Activated CD4-positive, CD25-positive, alpha-beta regulatory T cell treated with anti-CD3 and anti-CD28 coated beads, Interleukin-2, amount 50 U/mL, for 72 hours (primary cell): ENCODE data around the gene PRRT4.

Source experiments
- DNase-seq: peaks from one replicate; pipeline ENCODE4 v3.0.0; 2021

PRRT4 gene

GRCh38 chr7:128343554-128344430, 17.7 kb downstream of the PRRT4 start, which contains the start of gene RBM28:
TSS of gene RBM28 (minus strand) at chr7:128343908. CDS start at chr7:128343793, 115 bp downstream.
- peak; percentile 79 for DNase-seq

GRCh38 chr7:128341733-128342132, 19.8 kb downstream of the PRRT4 start:
- no peak for DNase-seq

GRCh38 chr7:128335730-128336129, 25.8 kb downstream of the PRRT4 start:
- no peak for DNase-seq

- DNase-seq: no peak
Observed at GRCh38 chr7:128324368-128324680, 37.2 kb downstream of the PRRT4 start.

GRCh38 chr7:128323459-128324367, 37.8 kb downstream of the PRRT4 start:
- DNase-seq: no peak

- DNase-seq: no peak
Observed at GRCh38 chr7:128323040-128323439, 38.5 kb downstream of the PRRT4 start.

GRCh38 chr7:128322040-128322643, 39.3 kb downstream of the PRRT4 start:
- DNase-seq: no peak

- no peak for DNase-seq
Observed at GRCh38 chr7:128321044-128321422, 40.5 kb downstream of the PRRT4 start.

GRCh38 chr7:128318691-128319090, 42.8 kb downstream of the PRRT4 start:
- no peak for DNase-seq

- DNase-seq: no peak
Observed at GRCh38 chr7:128311013-128311412, 50.5 kb downstream of the PRRT4 start.

GRCh38 chr7:128310499-128310898, 51.0 kb downstream of the PRRT4 start:
- no peak for DNase-seq

GRCh38 chr7:128309976-128310375, 51.5 kb downstream of the PRRT4 start:
- DNase-seq: no peak

- no peak for DNase-seq
Observed at GRCh38 chr7:128309124-128309523, 52.4 kb downstream of the PRRT4 start.

GRCh38 chr7:128307061-128307460, 54.4 kb downstream of the PRRT4 start:
- no peak for DNase-seq

- no peak for DNase-seq
Observed at GRCh38 chr7:128304212-128304611, 57.3 kb downstream of the PRRT4 start.

GRCh38 chr7:128303643-128304042, 57.8 kb downstream of the PRRT4 start:
- no peak for DNase-seq

GRCh38 chr7:128303133-128303532, 58.4 kb downstream of the PRRT4 start:
- no peak for DNase-seq

GRCh38 chr7:128302139-128302538, 59.4 kb downstream of the PRRT4 start:
- no peak for DNase-seq
